K562 (cell line): ENCODE measurements around the gene NEK3. TPM values are rescaled to one million over a fixed set of nuclear protein-coding genes. Genes with fewer than 3 reads are reported as not detected.

Experiments
- ATAC-seq: fragments of 200-7000 bp; cut with Tn5 transposase; 3 replicates; pipeline ENCODE4 v1.9.1; 2020; ENCODE audit warnings: moderate library complexity
- BruUV-seq: library from RNA; stranded (reverse); fragments of 400-500 nt; replicated peaks from 2 replicates; lab custom pipeline; 2021; lab: Mats Ljungman, UMichigan
- CTCF ChIA-PET: fragments of 300-600 bp; formaldehyde crosslinking; extraction: SDS; loops from one replicate; lab custom pipeline; 2021; ENCODE audit warnings: low intra/inter-chr PET ratio; lab: Yijun Ruan, JAX
- POLR2A ChIA-PET: fragments of 300-600, 350-650 bp; sonication (Branson Sonifier 250); formaldehyde crosslinking; extraction: SDS; loops from one replicate; lab custom pipeline; 2021; ENCODE audit warnings: antibody characterized with exemption, inconsistent platforms; lab: Yijun Ruan, JAX
- DNase-seq, 4 experiments: peaks; one replicate each; pipeline versions ENCODE4 v3.0.0 to v3.0.0-alpha.2; 2011 to 2018; ENCODE audit warnings: low spot score in 3 of 4, mixed read lengths in 3 of 4; ENCODE audit errors: extremely low read depth in 1 of 4
- FAIRE-seq: peaks from 2 replicates; lab custom pipeline; 2011; peaks lifted over from hg19 to GRCh38; lab: Jason Lieb, UNC
- H2AFZ ChIP-seq: 2 replicates; pipeline ENCODE4 v1.6.0; 2011; ENCODE audit warnings: low read depth, low read length, control low read depth, inconsistent platforms
- H3K27ac ChIP-seq: fragments of 200-600 bp; 3 replicates; pipeline ENCODE4 v1.8.0; 2011; ENCODE audit warnings: low read depth, mild to moderate bottlenecking, control low read depth, inconsistent platforms, low read length, moderate library complexity, mixed read lengths; ENCODE audit errors: extremely low read depth
- H3K27me3 ChIP-seq, 2 experiments: fragments of 300-600 bp in 1 of 2; 2 replicates in 1 of 2; 3 replicates in 1 of 2; pipeline versions ENCODE4 v1.6.0 to v1.8.0; 2011; ENCODE audit warnings: inconsistent platforms in 2 of 2, low read length in 2 of 2, mild to moderate bottlenecking in 1 of 2, mixed read lengths in 1 of 2, moderate library complexity in 1 of 2; ENCODE audit not compliant: control insufficient read depth in 2 of 2, insufficient read depth in 2 of 2
- H3K36me3 ChIP-seq: fragments of 300-600 bp; 3 replicates; pipeline ENCODE4 v1.8.0; 2011; ENCODE audit warnings: mild to moderate bottlenecking, low read length, inconsistent platforms; ENCODE audit not compliant: control insufficient read depth, insufficient read depth
- H3K4me1 ChIP-seq, 2 experiments: fragments of 200-600 bp in 1 of 2; replicated peaks in 1 of 2; 2 replicates in 1 of 2; 3 replicates in 1 of 2; pipeline versions ENCODE4 v1.5.1 to v1.8.0; 2011; ENCODE audit warnings: inconsistent platforms in 2 of 2, low read length in 2 of 2, mild to moderate bottlenecking in 1 of 2, mixed read lengths in 1 of 2, moderate library complexity in 1 of 2; ENCODE audit not compliant: control insufficient read depth in 2 of 2, insufficient read depth in 2 of 2
- H3K4me2 ChIP-seq: 2 replicates; pipeline ENCODE4 v1.6.1; 2011; ENCODE audit warnings: low read length, control low read depth, inconsistent platforms, mixed read lengths; ENCODE audit not compliant: insufficient read depth
- H3K4me3 ChIP-seq: fragments of 200-600 bp; sonication (generic), shearing (Covaris generic); 2 replicates; pipeline ENCODE4 v1.5.1; 2016; ENCODE audit warnings: control low read depth, inconsistent platforms
- H3K79me2 ChIP-seq: fragments of 200-600 bp; 3 replicates; pipeline ENCODE4 v1.8.0; 2011; ENCODE audit warnings: low read length, inconsistent platforms; ENCODE audit not compliant: control insufficient read depth, insufficient read depth
- H3K9ac ChIP-seq, 2 experiments: 2 replicates each; pipeline versions ENCODE4 v1.6.0 to v1.6.1; 2011; ENCODE audit warnings: low read depth in 2 of 2, low read length in 2 of 2, control low read depth in 1 of 2, inconsistent platforms in 1 of 2, mild to moderate bottlenecking in 1 of 2, mixed read lengths in 1 of 2; ENCODE audit not compliant: insufficient read depth in 1 of 2
- H3K9me1 ChIP-seq: one replicate; pipeline ENCODE4 v1.6.0; 2011; ENCODE audit warnings: inconsistent platforms, mild to moderate bottlenecking, low read length, moderate library complexity; ENCODE audit not compliant: control insufficient read depth, insufficient read depth
- H3K9me3 ChIP-seq: replicated peaks from 2 replicates; pipeline ENCODE4 v1.5.1; 2011; ENCODE audit warnings: low read depth, low read length, inconsistent platforms; ENCODE audit not compliant: control insufficient read depth, insufficient read depth
- H4K20me1 ChIP-seq: replicated peaks from 2 replicates; pipeline ENCODE4 v1.6.1; 2011; ENCODE audit warnings: low read length, inconsistent platforms, mixed read lengths; ENCODE audit not compliant: control insufficient read depth, insufficient read depth
- ATF1 ChIP-seq, 2 experiments: fragments of 450-650 bp in 1 of 2; IDR thresholded peaks; 2 replicates each; pipeline ENCODE4 v1.6.1; 2016; ENCODE audit warnings: missing compliant biosample characterization in 1 of 2, missing genetic modification characterization in 1 of 2
- MCM3 ChIP-seq: fragments of 450-650 bp; IDR thresholded peaks from 2 replicates; pipeline ENCODE4 v1.6.1; 2016
- NCOA2 ChIP-seq, 2 experiments: fragments of 450-650 bp; IDR thresholded peaks; 2 replicates each; pipeline ENCODE4 v1.6.1; 2018; ENCODE audit warnings: mild to moderate bottlenecking in 2 of 2, moderate library complexity in 1 of 2; ENCODE audit not compliant: partially characterized antibody in 2 of 2
- NELFE ChIP-seq: IDR thresholded peaks from 2 replicates; pipeline ENCODE4 v1.6.1; 2011; ENCODE audit warnings: mild to moderate bottlenecking; ENCODE audit not compliant: insufficient read depth, insufficient read length
- NR1H2 ChIP-seq: sonication (generic); formaldehyde crosslinking; IDR thresholded peaks from 2 replicates; pipeline ENCODE4 v1.4.0; 2020; ENCODE audit warnings: mild to moderate bottlenecking, missing genetic modification reagents
- RAD51 ChIP-seq: fragments of 450-650 bp; IDR thresholded peaks from 2 replicates; pipeline ENCODE4 v1.7.1; 2016; ENCODE audit warnings: low read depth, mild to moderate bottlenecking, borderline replicate concordance
- SETDB1 ChIP-seq: IDR thresholded peaks from one replicate; pipeline ENCODE4 v1.6.1; 2012; ENCODE audit warnings: low read length, control low read depth, inconsistent platforms
- SLC30A9 ChIP-seq: fragments of 250-450 bp; sonication (Bioruptor Pico); IDR thresholded peaks from 2 replicates; pipeline ENCODE4 v1.8.0; 2022; ENCODE audit warnings: mild to moderate bottlenecking, moderate library complexity
- SUPT5H ChIP-seq: fragments of 450-650 bp; IDR thresholded peaks from 2 replicates; pipeline ENCODE4 v1.6.1; 2016
- TCF7L2 ChIP-seq: fragments of 150-350 bp; IDR thresholded peaks from 2 replicates; pipeline ENCODE4 v1.6.1; 2016; ENCODE audit warnings: low read depth, mild to moderate bottlenecking, low read length, moderate library complexity
- TEAD4 ChIP-seq, 2 experiments: sonication (generic) in 1 of 2; formaldehyde crosslinking in 1 of 2; IDR thresholded peaks; 2 replicates each; pipeline versions ENCODE4 v1.6.1 to v1.8.0; 2012 to 2022; ENCODE audit warnings: borderline replicate concordance in 1 of 2, inconsistent platforms in 1 of 2, low read length in 1 of 2, mild to moderate bottlenecking in 1 of 2, missing genetic modification reagents in 1 of 2
- ZNF232 ChIP-seq: sonication (generic); formaldehyde crosslinking; IDR thresholded peaks from 2 replicates; pipeline ENCODE4 v1.8.0; 2022; ENCODE audit warnings: mild to moderate bottlenecking, missing genetic modification reagents
- WGBS: fragments of 100-300 bp; shearing (Covaris generic); methylation state at CpG from one replicate; pipeline ENCODE4 v1.1.6; 2016; ENCODE audit warnings: low coverage, mixed read lengths; ENCODE audit not compliant: insufficient coverage; ENCODE audit errors: missing lambda C conversion rate; 5-methylcytosine and 5-hydroxymethylcytosine counted together
- in situ Hi-C: fragments of 300-500 bp; cut with MboI; formaldehyde crosslinking; loops from 4 replicates; pipeline ENCODE4 v1.15.0; 2018; ENCODE audit warnings: inconsistent platforms, mixed read lengths
- intact Hi-C: fragments of 100-400 bp; cut with micrococcal nuclease; formaldehyde crosslinking; loops from 2 replicates; pipeline ENCODE4 v1.14.2; 2022
- polyA plus RNA-seq, 8 experiments: library from polyadenylated mRNA; depleted of rRNA in 4 of 8; stranded (reverse) in 5 of 8; unstranded in 3 of 8; fragments of >200 nt; fragmentation: Nextera tagmentation in 2 of 8; fragmentation: Illumina TruSeq in 1 of 8; extraction: Ambion mirVana in 2 of 8; extraction: Trizol in 1 of 8; gene quantifications; 2 replicates each; pipeline versions ENCODE4 v1.2.1 to v1.2.3, GENCODE V29; 2011 to 2014; ENCODE audit warnings: inconsistent platforms in 1 of 8, missing spikeins in 1 of 8
- total RNA-seq, 7 experiments: library from RNA; depleted of rRNA in 6 of 7; stranded (reverse); fragments of >200 nt in 6 of 7; fragmentation: Illumina TruSeq in 2 of 7; extraction: Trizol in 2 of 7; gene quantifications; 2 replicates each; pipeline versions ENCODE4 v1.2.1 to v1.2.3, GENCODE V29; 2011 to 2021; ENCODE audit warnings: low replicate concordance in 1 of 7
- TF ChIP-seq, protein P1 (sequence below): fragments of 450-650 bp; IDR thresholded peaks from 2 replicates; pipeline ENCODE4 v1.6.1; 2014; ENCODE audit warnings: low read depth, mild to moderate bottlenecking, moderate library complexity, borderline replicate concordance

Gene NEK3
- total and polyA plus RNA-seq, 9 of the 15 experiments (the other 6 are each of a cell fraction or from before 2014, with no cell fraction given): 6.2 to 11.0 (median 9.3) TPM

DNA sequence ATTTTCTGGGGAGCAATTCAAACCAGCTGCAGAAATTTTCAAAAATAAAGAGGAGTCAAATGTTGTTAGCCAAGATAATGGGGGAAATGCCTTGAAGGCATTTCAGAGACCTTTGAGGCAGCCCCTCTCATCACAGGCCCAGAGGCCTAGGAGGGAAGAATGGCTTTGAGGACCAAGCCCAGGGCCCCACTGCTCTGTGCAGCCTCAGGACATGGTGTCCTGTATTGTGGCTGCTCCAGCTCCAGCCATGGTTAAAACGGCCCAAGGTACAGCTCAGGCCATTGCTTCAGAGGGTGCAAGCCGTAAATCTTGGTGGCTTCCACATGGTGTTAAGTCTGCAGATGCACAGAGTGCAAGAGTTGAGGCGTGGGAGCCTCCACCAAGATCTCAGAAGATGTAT lies 62.6 kb downstream of the NEK3 start:
- 22% methylated on average over 2 of the region's 3 CpGs for WGBS
- H3K4me2 ChIP-seq: no peak overlapping the region
- no peaks in the 10 kb centered on the region for H3K9me3 ChIP-seq
- DNase-seq (no peak), FAIRE-seq (no peak), ATAC-seq (no peak)
- POLR2A ChIA-PET: no interaction called here
- in situ Hi-C loops (no loop called here), intact Hi-C loops (no loop called here)
- CTCF ChIA-PET: no interaction called here
- no peak for TF ChIP-seq ZNF232 (CRISPR knock-in tag)
- TF ChIP-seq SETDB1: no peak
- no peak for TF ChIP-seq ATF1 (CRISPR knock-in tag; IDR thresholded peaks at IDR 0.05)
- TF ChIP-seq ATF1 (tag; IDR thresholded peaks at IDR 0.05): no peak
- TF ChIP-seq NCOA2 (IDR thresholded peaks at IDR 0.05; ENCODE audit: partially characterized antibody in 2 of 2): no peak
- no peak for TF ChIP-seq TCF7L2
- no peak for TF ChIP-seq MCM3
- TF ChIP-seq, protein P1, sequence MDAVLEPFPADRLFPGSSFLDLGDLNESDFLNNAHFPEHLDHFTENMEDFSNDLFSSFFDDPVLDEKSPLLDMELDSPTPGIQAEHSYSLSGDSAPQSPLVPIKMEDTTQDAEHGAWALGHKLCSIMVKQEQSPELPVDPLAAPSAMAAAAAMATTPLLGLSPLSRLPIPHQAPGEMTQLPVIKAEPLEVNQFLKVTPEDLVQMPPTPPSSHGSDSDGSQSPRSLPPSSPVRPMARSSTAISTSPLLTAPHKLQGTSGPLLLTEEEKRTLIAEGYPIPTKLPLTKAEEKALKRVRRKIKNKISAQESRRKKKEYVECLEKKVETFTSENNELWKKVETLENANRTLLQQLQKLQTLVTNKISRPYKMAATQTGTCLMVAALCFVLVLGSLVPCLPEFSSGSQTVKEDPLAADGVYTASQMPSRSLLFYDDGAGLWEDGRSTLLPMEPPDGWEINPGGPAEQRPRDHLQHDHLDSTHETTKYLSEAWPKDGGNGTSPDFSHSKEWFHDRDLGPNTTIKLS: no peak
- no peak for TF ChIP-seq TEAD4 (IDR thresholded peaks at IDR 0.05; ENCODE audit: low read length)
- no peak for TF ChIP-seq TEAD4 (CRISPR knock-in tag; IDR thresholded peaks at IDR 0.05; ENCODE audit: borderline replicate concordance)
- TF ChIP-seq NELFE: no peak
- TF ChIP-seq RAD51: no peak
- no peak for TF ChIP-seq SLC30A9 (CRISPR knock-in tag)
- no peak for TF ChIP-seq SUPT5H
- TF ChIP-seq NR1H2 (CRISPR knock-in tag): no peak
- no peaks in the 10 kb centered on the region for H3K27me3 ChIP-seq
- H4K20me1 ChIP-seq: no peaks in the 10 kb centered on the region
- H3K9me1 ChIP-seq: no peaks in the 10 kb centered on the region
- no TSS peak for BruUV-seq
- no peak overlapping the region for H3K27ac ChIP-seq
- H3K9ac ChIP-seq: no peak overlapping the region
- no peaks in the 10 kb centered on the region for H3K4me1 ChIP-seq
- no peaks in the 10 kb centered on the region for H3K79me2 ChIP-seq
- H3K36me3 ChIP-seq: no peaks in the 10 kb centered on the region
- no peak overlapping the region for H3K4me3 ChIP-seq
- H2AFZ ChIP-seq: no peak overlapping the region
